Upper lobe of right lung (tissue), 1 donor: ENCODE results near the gene SDK2. TPM values are rescaled to one million over a fixed set of nuclear protein-coding genes. Genes with fewer than 3 reads are reported as not detected.
A peak's percentile ranks its signal among the peaks of the same experiment; 100 is the strongest.

Experiments
- ATAC-seq: fragments of 200-7000 bp; cut with Tn5 transposase; one replicate; pipeline ENCODE4 v1.9.1; 2020; ENCODE audit warnings: mild to moderate bottlenecking, moderate library complexity
- DNase-seq: peaks from one replicate; pipeline ENCODE4 v3.0.0-alpha.2; 2020
- H3K27ac ChIP-seq: fragments of 200-600 bp; one replicate; pipeline ENCODE4 v1.8.0; 2022
- H3K27me3 ChIP-seq: fragments of 200-600 bp; one replicate; pipeline ENCODE4 v1.8.0; 2022; ENCODE audit warnings: mild to moderate bottlenecking
- H3K36me3 ChIP-seq: fragments of 200-600 bp; one replicate; pipeline ENCODE4 v1.8.0; 2022
- H3K4me1 ChIP-seq: fragments of 200-600 bp; one replicate; pipeline ENCODE4 v1.8.0; 2022
- H3K4me3 ChIP-seq: fragments of 200-600 bp; one replicate; pipeline ENCODE4 v1.8.0; 2022; ENCODE audit warnings: mild to moderate bottlenecking
- H3K9me3 ChIP-seq: fragments of 200-600 bp; one replicate; pipeline ENCODE4 v1.8.0; 2022
- intact Hi-C: fragments of 100-400 bp; cut with DNase I; formaldehyde crosslinking; loops from one replicate; pipeline ENCODE4 v1.11.0; 2022
- total RNA-seq: library from RNA; stranded (reverse); fragmentation: NEBNext Ultra II Directional; extraction: Animal tissue kit (Norgen Biotek cat#: 25700); gene quantifications from one replicate; pipeline ENCODE4 v1.2.1, GENCODE V29; 2021
- TF ChIP-seq, protein P1 (sequence below): fragments of 200-600 bp; IDR thresholded peaks from one replicate; pipeline ENCODE4 v1.8.0; 2022; ENCODE audit warnings: antibody characterized with exemption
- donor health status: DM: no; HTN: yes; CAD: no; lungs with severe emphysema.

SDK2 gene
- total RNA-seq, 1 donor from 2014 or later = 2.3 TPM

DNA sequence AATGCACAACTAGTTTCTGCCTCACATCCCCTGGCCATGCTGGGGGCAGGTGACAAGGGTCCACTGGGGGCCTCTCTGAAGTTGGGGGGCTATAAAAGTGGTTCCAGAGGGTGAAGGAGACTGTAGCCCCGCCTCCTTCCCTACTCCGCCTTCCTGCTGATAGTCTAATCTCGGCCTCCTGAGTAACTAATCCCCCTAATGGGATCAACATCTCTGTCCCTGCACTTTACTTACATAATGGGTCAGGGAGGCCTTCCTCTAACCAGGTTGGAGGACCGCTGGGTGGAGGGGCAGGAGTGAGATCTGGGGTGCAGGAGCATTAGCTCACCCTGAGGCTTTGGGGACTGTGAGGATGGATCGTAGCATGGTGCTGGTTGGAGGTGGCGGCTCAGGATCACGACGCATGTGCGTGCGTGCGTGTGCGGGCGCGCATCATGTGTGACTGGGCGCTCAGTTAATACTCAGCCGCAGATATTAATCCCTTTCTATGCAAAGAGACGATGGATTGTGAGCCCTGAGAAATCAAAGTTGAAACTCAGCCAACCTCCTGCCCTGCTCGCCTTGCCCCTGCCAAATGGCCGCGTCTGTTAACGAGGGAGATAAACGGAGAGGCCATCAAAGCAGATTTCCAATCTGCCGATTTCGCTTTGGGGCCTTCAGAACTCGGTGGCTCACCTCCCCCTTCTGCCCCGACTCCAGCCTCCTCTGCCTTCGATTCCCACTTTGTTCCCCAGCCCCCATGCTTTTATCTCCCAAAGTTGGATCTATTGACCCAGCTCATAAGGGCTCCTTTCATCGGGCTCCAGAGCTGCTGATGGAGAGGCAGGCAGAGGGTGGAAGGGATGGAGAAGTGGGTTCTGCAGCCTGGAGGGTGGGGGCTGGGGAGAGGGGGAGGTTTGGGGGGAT is 107.3 kb downstream of the SDK2 start:
- ATAC-seq = no peak
- no peaks in the 10 kb centered on the region for H3K36me3 ChIP-seq
- no peaks in the 10 kb centered on the region for H3K9me3 ChIP-seq
- no peak overlapping the region for H3K4me3 ChIP-seq
- H3K4me1 ChIP-seq = no peaks in the 10 kb centered on the region
- intact Hi-C loops = no loop called here
- DNase-seq = no peak
- H3K27ac ChIP-seq = no peak overlapping the region
- TF ChIP-seq, protein P1, sequence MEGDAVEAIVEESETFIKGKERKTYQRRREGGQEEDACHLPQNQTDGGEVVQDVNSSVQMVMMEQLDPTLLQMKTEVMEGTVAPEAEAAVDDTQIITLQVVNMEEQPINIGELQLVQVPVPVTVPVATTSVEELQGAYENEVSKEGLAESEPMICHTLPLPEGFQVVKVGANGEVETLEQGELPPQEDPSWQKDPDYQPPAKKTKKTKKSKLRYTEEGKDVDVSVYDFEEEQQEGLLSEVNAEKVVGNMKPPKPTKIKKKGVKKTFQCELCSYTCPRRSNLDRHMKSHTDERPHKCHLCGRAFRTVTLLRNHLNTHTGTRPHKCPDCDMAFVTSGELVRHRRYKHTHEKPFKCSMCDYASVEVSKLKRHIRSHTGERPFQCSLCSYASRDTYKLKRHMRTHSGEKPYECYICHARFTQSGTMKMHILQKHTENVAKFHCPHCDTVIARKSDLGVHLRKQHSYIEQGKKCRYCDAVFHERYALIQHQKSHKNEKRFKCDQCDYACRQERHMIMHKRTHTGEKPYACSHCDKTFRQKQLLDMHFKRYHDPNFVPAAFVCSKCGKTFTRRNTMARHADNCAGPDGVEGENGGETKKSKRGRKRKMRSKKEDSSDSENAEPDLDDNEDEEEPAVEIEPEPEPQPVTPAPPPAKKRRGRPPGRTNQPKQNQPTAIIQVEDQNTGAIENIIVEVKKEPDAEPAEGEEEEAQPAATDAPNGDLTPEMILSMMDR = no peak
- H3K27me3 ChIP-seq = peaks cover 4% of the 10 kb centered on the region

DNA sequence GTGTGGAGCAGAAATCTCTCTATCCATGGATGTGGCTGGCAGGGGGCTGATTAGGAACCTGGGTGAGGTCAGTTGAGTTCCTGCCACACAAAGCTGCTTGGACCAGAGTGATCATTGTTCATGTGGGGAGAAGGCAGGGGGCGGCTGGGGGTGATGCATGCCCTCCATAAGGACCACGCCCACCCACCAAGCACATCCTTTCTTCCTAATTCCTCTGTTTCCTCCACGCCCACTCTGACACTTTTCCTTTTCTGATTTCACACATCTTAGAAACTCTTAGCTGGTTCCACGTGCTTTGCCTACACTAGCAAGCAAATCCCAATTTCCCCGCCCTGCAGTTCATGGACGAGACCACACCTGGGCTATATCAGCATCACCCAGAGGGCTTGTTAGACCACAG is 108.5 kb downstream of the SDK2 start:
- intact Hi-C loops = no loop called here
- Histone ChIP-seq H3K36me3 (no peaks in the 10 kb centered on the region), H3K9me3 (no peaks in the 10 kb centered on the region), H3K4me3 (no peak overlapping the region), H3K27ac (no peak overlapping the region), H3K27me3 (peaks cover 4% of the 10 kb centered on the region), H3K4me1 (no peaks in the 10 kb centered on the region)
- ATAC-seq = no peak
- TF ChIP-seq, protein P1 = no peak
- DNase-seq = no peak

GRCh38 chr17:73534209-73534909 is 109.9 kb downstream of the SDK2 start:
- Histone ChIP-seq H3K4me3 (no peak overlapping the region), H3K9me3 (no peaks in the 10 kb centered on the region), H3K36me3 (no peaks in the 10 kb centered on the region), H3K27me3 (peaks cover 4% of the 10 kb centered on the region), H3K4me1 (no peaks in the 10 kb centered on the region), H3K27ac (no peak overlapping the region)
- TF ChIP-seq, protein P1 = no peak
- intact Hi-C loops = no loop called here
- ATAC-seq = no peak
- DNase-seq = no peak

DNA sequence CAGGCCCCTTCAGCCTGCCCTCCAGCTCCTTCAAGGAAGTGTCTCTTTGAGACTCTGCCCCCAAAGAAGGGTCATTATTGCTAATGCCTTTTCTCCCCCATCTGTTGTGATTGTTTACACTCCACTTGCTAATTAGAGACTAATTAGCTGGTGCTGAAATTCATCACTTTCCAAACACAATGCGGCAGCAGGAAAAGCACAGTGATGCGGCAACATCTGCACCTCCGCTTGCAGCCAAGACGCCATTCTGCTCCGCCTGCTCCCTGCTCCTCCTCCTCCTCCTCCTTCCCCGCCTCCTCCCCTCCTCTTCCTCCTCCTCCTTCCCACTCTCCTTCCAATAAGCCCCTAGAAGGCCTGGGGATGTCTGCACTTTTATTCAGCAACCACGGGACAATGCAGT is 110.5 kb downstream of the SDK2 start:
- intact Hi-C loops = no loop called here
- H3K4me3 ChIP-seq = no peak overlapping the region

GRCh38 chr17:73533127-73533526 is 111.1 kb downstream of the SDK2 start:
- H3K36me3 ChIP-seq = no peaks in the 10 kb centered on the region
- H3K4me3 ChIP-seq = no peak overlapping the region
- ATAC-seq = peak; percentile 6
- H3K9me3 ChIP-seq = no peaks in the 10 kb centered on the region
- peaks cover 4% of the 10 kb centered on the region for H3K27me3 ChIP-seq
- intact Hi-C loops = no loop called here
- H3K27ac ChIP-seq = no peak overlapping the region
- no peaks in the 10 kb centered on the region for H3K4me1 ChIP-seq
- no peak for DNase-seq
- TF ChIP-seq, protein P1 = no peak

More for the DNA sequence above, 110.5 kb downstream of the SDK2 start:
- DNase-seq (no peak), ATAC-seq (no peak)
- Histone ChIP-seq H3K9me3 (no peaks in the 10 kb centered on the region), H3K27me3 (peaks cover 4% of the 10 kb centered on the region), H3K36me3 (no peaks in the 10 kb centered on the region), H3K4me1 (no peaks in the 10 kb centered on the region), H3K27ac (no peak overlapping the region)
- TF ChIP-seq, protein P1 = no peak
